Calu3 (cell line): ENCODE results near the gene SPINK14. TPM values are rescaled to one million over a fixed set of nuclear protein-coding genes. Genes with fewer than 3 reads are reported as not detected.

Source experiments
- BruUV-seq: library from RNA; stranded (reverse); fragments of 400-500 nt; replicated peaks from 2 replicates; lab custom pipeline; 2021; lab: Mats Ljungman, UMichigan
- CTCF ChIA-PET: fragments of 300-600 bp; sonication (Branson Sonifier 250); formaldehyde crosslinking; loops from one replicate; lab custom pipeline; 2022; ENCODE audit warnings: antibody characterized with exemption; lab: Charles Lee
- DNase-seq: peaks from one replicate; pipeline ENCODE4 v3.0.0; 2022
- H3K27ac Mint-ChIP-seq: one replicate; pipeline ENCODE4 v1.8.0; 2022; ENCODE audit warnings: mixed read lengths; ENCODE audit not compliant: unreplicated experiment
- H3K27me3 Mint-ChIP-seq: one replicate; pipeline ENCODE4 v1.8.0; 2022; ENCODE audit warnings: mixed read lengths; ENCODE audit not compliant: unreplicated experiment
- H3K36me3 Mint-ChIP-seq: one replicate; pipeline ENCODE4 v1.8.0; 2022; ENCODE audit warnings: mild to moderate bottlenecking, moderate library complexity, mixed read lengths; ENCODE audit not compliant: insufficient read depth, unreplicated experiment
- H3K4me1 Mint-ChIP-seq: one replicate; pipeline ENCODE4 v1.8.0; 2022; ENCODE audit warnings: mild to moderate bottlenecking, low read depth, mixed read lengths; ENCODE audit not compliant: unreplicated experiment
- H3K4me3 Mint-ChIP-seq: one replicate; pipeline ENCODE4 v1.8.0; 2022; ENCODE audit warnings: mild to moderate bottlenecking, low read depth, moderate library complexity, mixed read lengths; ENCODE audit not compliant: unreplicated experiment
- H3K9me3 Mint-ChIP-seq: one replicate; pipeline ENCODE4 v1.8.0; 2022; ENCODE audit warnings: low read depth, mixed read lengths; ENCODE audit not compliant: unreplicated experiment
- CTCF ChIP-seq: fragments of 200-600 bp; IDR thresholded peaks from one replicate; pipeline ENCODE4 v1.8.0; 2022; ENCODE audit warnings: antibody characterized with exemption; ENCODE audit not compliant: unreplicated experiment
- intact Hi-C: fragments of 100-400 bp; cut with micrococcal nuclease; formaldehyde crosslinking; loops from one replicate; pipeline ENCODE4 v1.10.0; 2022; ENCODE audit not compliant: unreplicated experiment
- total RNA-seq: library from RNA; stranded (reverse); gene quantifications from 2 replicates; pipeline ENCODE4 v1.2.3, GENCODE V29; 2022

The SPINK14 gene
- total RNA-seq, 1 experiment from 2014 or later: not detected

- TF ChIP-seq CTCF: no peak
- intact Hi-C loops: no loop called here
- Mint-ChIP-seq H3K4me3 (no peak overlapping the region), H3K4me1 (no peaks in the 10 kb centered on the region), H3K36me3 (no peaks in the 10 kb centered on the region), H3K9me3 (no peaks in the 10 kb centered on the region), H3K27ac (no peak overlapping the region), H3K27me3 (no peaks in the 10 kb centered on the region)
- DNase-seq: no peak
- BruUV-seq: no TSS peak
- CTCF ChIA-PET: interaction anchor here (0.5 kb wide), 1 partner anchor 38 kb away, joined by 3 read pairs; no protein-coding TSS in a partner anchor
Measured at GRCh38 chr5:148191010-148191409, 22.7 kb downstream of the SPINK14 start.

- DNase-seq: no peak
- intact Hi-C loops: no loop called here
- TF ChIP-seq CTCF: no peak
- no TSS peak for BruUV-seq
- Mint-ChIP-seq H3K36me3 (no peaks in the 10 kb centered on the region), H3K27me3 (no peaks in the 10 kb centered on the region), H3K27ac (no peak overlapping the region), H3K9me3 (no peaks in the 10 kb centered on the region), H3K4me3 (no peak overlapping the region), H3K4me1 (no peaks in the 10 kb centered on the region)
- CTCF ChIA-PET: no interaction called here
Measured at GRCh38 chr5:148193202-148193601, 24.9 kb downstream of the SPINK14 start.

- BruUV-seq: no TSS peak
- DNase-seq: no peak
- Mint-ChIP-seq H3K4me1 (no peaks in the 10 kb centered on the region), H3K9me3 (no peaks in the 10 kb centered on the region), H3K36me3 (no peaks in the 10 kb centered on the region), H3K27ac (no peak overlapping the region), H3K4me3 (no peak overlapping the region), H3K27me3 (no peaks in the 10 kb centered on the region)
- intact Hi-C loops: loop anchor here (5.0 kb wide), 1 partner anchor 86 kb away; no protein-coding TSS in a partner anchor
- no peak for TF ChIP-seq CTCF
- CTCF ChIA-PET: no interaction called here
Measured at GRCh38 chr5:148201151-148201550, 32.8 kb downstream of the SPINK14 start.

DNA sequence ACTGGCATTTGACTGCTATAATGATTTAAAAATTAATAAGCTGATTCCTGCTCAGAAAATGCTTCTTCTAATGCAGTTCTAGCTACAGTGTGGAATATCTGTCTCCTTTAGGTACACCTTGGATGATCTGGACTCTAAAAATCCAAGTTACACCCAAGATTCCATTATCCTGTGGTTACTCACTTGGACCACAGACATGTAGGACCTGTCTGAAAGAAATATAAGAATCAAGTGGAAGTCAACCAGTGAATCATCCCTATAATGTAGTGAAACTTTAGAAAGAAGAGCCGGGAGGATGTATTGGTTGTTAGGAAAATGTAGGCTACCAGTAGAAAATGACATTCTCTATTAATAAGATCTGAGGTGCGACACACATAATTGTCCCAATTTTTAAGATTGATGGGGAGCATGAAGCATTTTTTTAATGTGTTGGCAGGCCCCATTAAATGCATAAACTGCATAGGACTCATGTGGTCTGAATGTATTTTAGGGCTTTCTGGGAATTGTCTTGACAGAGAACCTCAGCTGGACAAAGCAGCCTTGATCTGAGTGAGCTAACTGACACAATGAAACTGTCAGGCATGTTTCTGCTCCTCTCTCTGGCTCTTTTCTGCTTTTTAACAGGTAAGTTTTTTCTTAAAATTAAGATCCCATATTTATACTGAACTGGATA, 34.3 kb downstream of the SPINK14 start, which contains the start of gene SPINK6:
TSS of gene SPINK6 (plus strand) at position 512 of the 673 bp plus-strand sequence. CDS start at position 567, 55 bp downstream.
- Mint-ChIP-seq H3K27me3 (no peaks in the 10 kb centered on the region), H3K9me3 (no peaks in the 10 kb centered on the region), H3K4me1 (no peaks in the 10 kb centered on the region), H3K27ac (no peak within 1 kb of the TSS), H3K36me3 (no peaks in the 10 kb centered on the region), H3K4me3 (no peak within 1 kb of the TSS)
- DNase-seq: no peak
- intact Hi-C loops: loop anchor here (5.0 kb wide), 1 partner anchor 85 kb away; no protein-coding TSS in a partner anchor
- CTCF ChIA-PET: no interaction called here
- TF ChIP-seq CTCF: no peak
- BruUV-seq: no TSS peak
